IMR-90 (cell line): ENCODE data around the gene DHRS3. TPM values are rescaled to one million over a fixed set of nuclear protein-coding genes. Genes with fewer than 3 reads are reported as not detected.

ENCODE experiments used
- ATAC-seq: fragments of 200-7000 bp; cut with Tn5 transposase; 2 replicates; pipeline ENCODE4 v1.9.1; 2020; ENCODE audit warnings: low read depth, mild to moderate bottlenecking, moderate library complexity
- BruUV-seq: library from RNA; stranded (reverse); fragments of 400-500 nt; replicated peaks from 2 replicates; lab custom pipeline; 2021; lab: Mats Ljungman, UMichigan
- CTCF ChIA-PET: fragments of 300-600 bp; formaldehyde crosslinking; extraction: SDS; loops from one replicate; lab custom pipeline; 2021; ENCODE audit warnings: antibody characterized with exemption; lab: Yijun Ruan, JAX
- POLR2A ChIA-PET: fragments of 300-600 bp; sonication (Branson Sonifier 250); formaldehyde crosslinking; loops from one replicate; lab custom pipeline; 2022; ENCODE audit warnings: antibody characterized with exemption; ENCODE audit not compliant: unreplicated experiment; lab: Charles Lee
- DNase-seq: peaks from one replicate; pipeline ENCODE4 v3.0.0; 2013
- H2AFZ ChIP-seq: replicated peaks from 2 replicates; pipeline ENCODE3; 2013; ENCODE audit warnings: low read length, mild to moderate bottlenecking; ENCODE audit not compliant: poor library complexity
- H2AK5ac ChIP-seq: 2 replicates; pipeline ENCODE4 v1.6.1; 2013; ENCODE audit warnings: low read depth, low read length, inconsistent platforms
- H2AK9ac ChIP-seq: replicated peaks from 2 replicates; pipeline ENCODE3; 2013; ENCODE audit warnings: mild to moderate bottlenecking, low read depth, low read length, moderate library complexity; ENCODE audit not compliant: poor library complexity
- H2BK120ac ChIP-seq: 2 replicates; pipeline ENCODE4 v1.6.1; 2013; ENCODE audit warnings: low read depth, low read length, inconsistent platforms
- H2BK15ac ChIP-seq: 3 replicates; pipeline ENCODE4 v1.6.1; 2013; ENCODE audit warnings: low read depth, low read length, inconsistent platforms
- H2BK20ac ChIP-seq: 2 replicates; pipeline ENCODE4 v1.6.1; 2013; ENCODE audit warnings: low read depth, mild to moderate bottlenecking, inconsistent platforms, low read length, moderate library complexity
- H2BK5ac ChIP-seq: 2 replicates; pipeline ENCODE4 v1.6.1; 2013; ENCODE audit warnings: mild to moderate bottlenecking, low read depth, low read length, inconsistent platforms; ENCODE audit not compliant: poor library complexity, severe bottlenecking
- H3K14ac ChIP-seq: replicated peaks from 2 replicates; pipeline ENCODE4 v1.6.1; 2013; ENCODE audit warnings: low read depth, low read length, inconsistent platforms
- H3K18ac ChIP-seq: 2 replicates; pipeline ENCODE4 v1.6.1; 2013; ENCODE audit warnings: low read depth, low read length, control low read depth
- H3K23ac ChIP-seq: 2 replicates; pipeline ENCODE4 v1.6.1; 2013; ENCODE audit warnings: low read depth, low read length, inconsistent platforms
- H3K27ac ChIP-seq: 2 replicates; pipeline ENCODE4 v1.5.1; 2013; ENCODE audit warnings: mild to moderate bottlenecking, control low read depth, low read length; ENCODE audit not compliant: insufficient read depth
- H3K27me3 ChIP-seq: 2 replicates; pipeline ENCODE4 v1.6.1; 2013; ENCODE audit warnings: low read length; ENCODE audit not compliant: control insufficient read depth, insufficient read depth
- H3K36me3 ChIP-seq: 2 replicates; pipeline ENCODE4 v1.6.1; 2013; ENCODE audit warnings: low read length, mixed read lengths; ENCODE audit not compliant: control insufficient read depth, insufficient read depth
- H3K4ac ChIP-seq: 2 replicates; pipeline ENCODE4 v1.6.1; 2013; ENCODE audit warnings: low read depth, low read length, inconsistent platforms
- H3K4me1 ChIP-seq: 2 replicates; pipeline ENCODE4 v1.6.1; 2013; ENCODE audit warnings: low read length, mixed read lengths; ENCODE audit not compliant: control insufficient read depth, insufficient read depth
- H3K4me2 ChIP-seq: 2 replicates; pipeline ENCODE4 v1.6.1; 2013; ENCODE audit warnings: low read depth, mild to moderate bottlenecking, control low read depth, low read length, moderate library complexity
- H3K4me3 ChIP-seq: 2 replicates; pipeline ENCODE4 v1.5.1; 2013; ENCODE audit warnings: low read depth, mild to moderate bottlenecking, control low read depth, low read length, moderate library complexity; ENCODE audit not compliant: insufficient read depth
- H3K56ac ChIP-seq: 2 replicates; pipeline ENCODE4 v1.6.1; 2013; ENCODE audit warnings: low read length, inconsistent platforms; ENCODE audit not compliant: insufficient read depth; ENCODE audit errors: extremely low read depth
- H3K79me1 ChIP-seq, 2 experiments: 2 replicates each; pipeline ENCODE4 v1.6.1; 2013; ENCODE audit warnings: low read length in 2 of 2, inconsistent platforms in 1 of 2, low read depth in 1 of 2
- H3K9ac ChIP-seq: 2 replicates; pipeline ENCODE4 v1.6.1; 2013; ENCODE audit warnings: low read depth, low read length, control low read depth
- H3K9me1 ChIP-seq: 2 replicates; pipeline ENCODE4 v1.6.1; 2013; ENCODE audit warnings: low read length, inconsistent platforms; ENCODE audit not compliant: insufficient read depth
- H3K9me3 ChIP-seq: 2 replicates; pipeline ENCODE4 v1.6.1; 2013; ENCODE audit warnings: low read length; ENCODE audit not compliant: control insufficient read depth, insufficient read depth
- H4K20me1 ChIP-seq: 2 replicates; pipeline ENCODE4 v1.6.1; 2013; ENCODE audit warnings: low read length, inconsistent platforms; ENCODE audit not compliant: insufficient read depth
- H4K5ac ChIP-seq: 2 replicates; pipeline ENCODE4 v1.6.1; 2013; ENCODE audit warnings: mild to moderate bottlenecking, low read depth, low read length, control low read depth
- H4K8ac ChIP-seq, 2 experiments: 2 replicates each; pipeline ENCODE4 v1.6.1; 2013; ENCODE audit warnings: low read depth in 2 of 2, low read length in 2 of 2, control low read depth in 1 of 2, inconsistent platforms in 1 of 2
- H4K91ac ChIP-seq: 2 replicates; pipeline ENCODE4 v1.6.1; 2013; ENCODE audit warnings: low read depth, low read length, inconsistent platforms; ENCODE audit not compliant: insufficient read depth
- CHD1 ChIP-seq: IDR thresholded peaks from 2 replicates; pipeline ENCODE4 v1.6.1; 2012; ENCODE audit warnings: low read depth, low read length, improper control_type of control experiment
- MAFK ChIP-seq: IDR thresholded peaks from 2 replicates; pipeline ENCODE4 v1.6.1; 2012; ENCODE audit warnings: low read depth, low read length, improper control_type of control experiment
- RAD21 ChIP-seq: IDR thresholded peaks from 2 replicates; pipeline ENCODE4 v1.6.1; 2012; ENCODE audit warnings: low read length, improper control_type of control experiment
- RCOR1 ChIP-seq: IDR thresholded peaks from 2 replicates; pipeline ENCODE4 v1.6.1; 2012; ENCODE audit warnings: mild to moderate bottlenecking, low read length, improper control_type of control experiment; ENCODE audit not compliant: insufficient replicate concordance
- whole genome bisulfite sequencing, 2 experiments: methylation state at CpG; one replicate each; pipeline versions ENCODE4 v1.1.5 to v1.1.7; 2013; ENCODE audit warnings: missing lambda C conversion rate in 2 of 2; ENCODE audit not compliant: insufficient read length in 1 of 2; ENCODE audit errors: extremely low coverage in 2 of 2; 5-methylcytosine and 5-hydroxymethylcytosine counted together
- dilution Hi-C: fragments of 300-500 bp; cut with HindIII; formaldehyde crosslinking; loops from one replicate; pipeline ENCODE4 v1.14.3; 2018; ENCODE audit warnings: low sequenced_read_pairs; ENCODE audit not compliant: unreplicated experiment
- in situ Hi-C: fragments of 300-500 bp; cut with MboI; formaldehyde crosslinking; loops from 3 replicates; pipeline ENCODE4 v1.14.3; 2019; ENCODE audit warnings: low sequenced_read_pairs, inconsistent platforms, mixed read lengths
- intact Hi-C: fragments of 100-400 bp; cut with micrococcal nuclease; formaldehyde crosslinking; loops from 2 replicates; pipeline ENCODE4 v1.10.0; 2022
- polyA plus RNA-seq, 3 experiments: library from polyadenylated mRNA; depleted of rRNA; stranded (reverse); fragments of >200 nt; gene quantifications; 2 replicates each; pipeline ENCODE4 v1.2.3, GENCODE V29; 2012; ENCODE audit warnings: low replicate concordance in 1 of 3
- total RNA-seq: library from RNA; depleted of rRNA; stranded (reverse); fragments of >200 nt; gene quantifications from 2 replicates; pipeline ENCODE4 v1.2.3, GENCODE V29; 2012

The DHRS3 gene
- total and polyA plus RNA-seq, 2 of the 4 experiments (the other 2 are of a cell fraction), result 11.2 to 14.5 TPM

DNA sequence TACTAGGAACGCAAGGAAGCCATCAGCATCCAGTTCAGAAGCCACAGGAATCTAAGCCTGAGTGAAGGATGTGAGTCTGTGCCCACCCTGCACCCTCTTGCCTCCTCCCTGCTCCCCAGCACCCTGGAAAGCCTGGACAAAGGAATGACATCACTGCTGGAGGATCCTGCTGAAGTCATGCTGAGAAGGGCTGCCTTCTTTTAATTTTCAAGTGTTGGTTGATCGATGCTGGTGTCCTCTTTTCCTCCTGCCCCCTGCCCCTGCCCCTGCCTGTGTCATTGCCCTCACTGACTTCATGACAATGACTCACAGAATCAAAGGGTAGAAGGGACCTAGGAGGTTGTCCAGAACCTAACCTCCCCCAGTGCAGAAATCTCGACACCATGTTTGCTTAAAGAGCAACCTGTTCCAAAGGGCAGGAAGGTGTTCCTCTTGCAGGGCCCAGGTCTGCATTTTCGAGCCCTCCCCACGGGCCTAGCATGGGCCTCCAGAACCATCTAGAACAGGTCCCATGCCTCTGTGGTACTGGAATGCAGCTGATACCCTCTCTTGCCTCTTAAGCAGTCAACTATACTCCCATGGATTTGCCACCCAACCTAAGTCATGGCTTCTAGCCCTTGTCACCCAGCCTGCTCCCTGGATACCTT, 9.6 kb downstream of the DHRS3 start:
- H4K20me1 ChIP-seq, result no peaks in the 10 kb centered on the region
- H4K91ac ChIP-seq, result no peak overlapping the region
- H3K9me3 ChIP-seq, result no peaks in the 10 kb centered on the region
- H3K9ac ChIP-seq, result no peak overlapping the region
- H2BK15ac ChIP-seq, result peak overlapping the region; percentile 24; the same call in 1 of the 3 replicates
- no peak overlapping the region for H3K4me3 ChIP-seq
- H3K4me2 ChIP-seq, result no peak overlapping the region
- dilution Hi-C loops, result no loop called here
- BruUV-seq, result no TSS peak
- in situ Hi-C loops, result loop anchor here (25.0 kb wide), 1 partner anchor 196 kb away; no protein-coding TSS in a partner anchor
- no peak overlapping the region for H2BK5ac ChIP-seq
- intact Hi-C loops, result no loop called here
- H3K14ac ChIP-seq, result no peak overlapping the region
- ATAC-seq, result no peak
- TF ChIP-seq RCOR1 (no peak), RAD21 (no peak), CHD1 (no peak), MAFK (no peak)
- no peak overlapping the region for H3K27ac ChIP-seq
- CTCF ChIA-PET, result no interaction called here
- no peak overlapping the region for H2BK120ac ChIP-seq
- no peak overlapping the region for H2AK9ac ChIP-seq
- H3K36me3 ChIP-seq, result peaks cover 13% of the 10 kb centered on the region
- H4K5ac ChIP-seq, result no peak overlapping the region
- H3K27me3 ChIP-seq, result no peaks in the 10 kb centered on the region
- H3K9me1 ChIP-seq, result peaks cover 18% of the 10 kb centered on the region
- H3K23ac ChIP-seq, result no peak overlapping the region
- POLR2A ChIA-PET, result no interaction called here
- DNase-seq, result no peak
- no peak overlapping the region for H3K18ac ChIP-seq
- peaks cover 6 to 13% of the 10 kb centered on the region in 2 experiments; a peak in 2 of 4 replicates for H3K79me1 ChIP-seq
- no peak overlapping the region for H3K56ac ChIP-seq
- no peak overlapping the region for H3K4ac ChIP-seq
- peaks cover 13% of the 10 kb centered on the region for H3K4me1 ChIP-seq
- WGBS, 2 experiments, result 94% methylated on average over 3 of the region's 5 CpGs; no CpG with 5 or more reads in 1 of the 2 experiments
- H4K8ac ChIP-seq, result no peak overlapping the region
- no peak overlapping the region for H2BK20ac ChIP-seq
- peak overlapping the region; percentile 43; the same call in 1 of the 2 replicates for H2AK5ac ChIP-seq
- no peak overlapping the region for H2AFZ ChIP-seq
